OCI-LY1 (cell line): ENCODE data around the gene NCKAP5L.

Source experiments
- EZH2 ChIP-seq: fragments of 200-600 bp; sonication (generic), shearing (Covaris generic); IDR thresholded peaks from 2 replicates; pipeline ENCODE4 v1.8.0; 2017; ENCODE audit warnings: borderline replicate concordance, mixed run types, mild to moderate bottlenecking, antibody characterized with exemption, low read length, moderate library complexity, mixed read lengths
- TF ChIP-seq, protein P1 (sequence below): fragments of 200-600 bp; sonication (generic), shearing (Covaris generic); IDR thresholded peaks from 2 replicates; pipeline ENCODE4 v1.5.1; 2017; ENCODE audit warnings: mild to moderate bottlenecking, antibody characterized with exemption, low read length, moderate library complexity, mixed read lengths

- TF ChIP-seq, protein P1, sequence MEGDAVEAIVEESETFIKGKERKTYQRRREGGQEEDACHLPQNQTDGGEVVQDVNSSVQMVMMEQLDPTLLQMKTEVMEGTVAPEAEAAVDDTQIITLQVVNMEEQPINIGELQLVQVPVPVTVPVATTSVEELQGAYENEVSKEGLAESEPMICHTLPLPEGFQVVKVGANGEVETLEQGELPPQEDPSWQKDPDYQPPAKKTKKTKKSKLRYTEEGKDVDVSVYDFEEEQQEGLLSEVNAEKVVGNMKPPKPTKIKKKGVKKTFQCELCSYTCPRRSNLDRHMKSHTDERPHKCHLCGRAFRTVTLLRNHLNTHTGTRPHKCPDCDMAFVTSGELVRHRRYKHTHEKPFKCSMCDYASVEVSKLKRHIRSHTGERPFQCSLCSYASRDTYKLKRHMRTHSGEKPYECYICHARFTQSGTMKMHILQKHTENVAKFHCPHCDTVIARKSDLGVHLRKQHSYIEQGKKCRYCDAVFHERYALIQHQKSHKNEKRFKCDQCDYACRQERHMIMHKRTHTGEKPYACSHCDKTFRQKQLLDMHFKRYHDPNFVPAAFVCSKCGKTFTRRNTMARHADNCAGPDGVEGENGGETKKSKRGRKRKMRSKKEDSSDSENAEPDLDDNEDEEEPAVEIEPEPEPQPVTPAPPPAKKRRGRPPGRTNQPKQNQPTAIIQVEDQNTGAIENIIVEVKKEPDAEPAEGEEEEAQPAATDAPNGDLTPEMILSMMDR: no peak
- no peak for TF ChIP-seq EZH2
Observed at GRCh38 chr12:49792976-49793580, 35.1 kb downstream of the NCKAP5L start.
